Heart right ventricle (tissue), 16 donors: ENCODE measurements around the gene TM9SF3. TPM values are rescaled to one million over a fixed set of nuclear protein-coding genes. Genes with fewer than 3 reads are reported as not detected.

Experiments
- ATAC-seq, 8 donors: fragments of 200-7000 bp; cut with Tn5 transposase; one replicate each; pipeline ENCODE4 v1.9.1; 2020; ENCODE audit warnings: mild to moderate bottlenecking in 8 of 8, moderate library complexity in 8 of 8, moderate number of reproducible peaks in 1 of 8
- DNase-seq, 2 donors: peaks; one replicate each; pipeline ENCODE4 v3.0.0-alpha.2; 2020
- H3K27ac ChIP-seq, 10 donors: fragments of 200-600 bp; sonication (generic) in 2 of 10; one replicate each; pipeline versions ENCODE4 v1.5.0 to v1.8.0; 2020 to 2022; ENCODE audit warnings: mild to moderate bottlenecking in 3 of 10
- H3K27me3 ChIP-seq, 7 donors: fragments of 200-600 bp; one replicate each; pipeline ENCODE4 v1.8.0; 2021 to 2022; ENCODE audit warnings: mild to moderate bottlenecking in 2 of 7
- H3K36me3 ChIP-seq, 9 donors: fragments of 200-600 bp; sonication (generic) in 1 of 9; one replicate each; pipeline versions ENCODE4 v1.5.0 to v1.8.0; 2020 to 2022; ENCODE audit warnings: mild to moderate bottlenecking in 2 of 9
- H3K4me1 ChIP-seq, 9 donors: fragments of 200-600 bp; sonication (generic) in 1 of 9; one replicate each; pipeline versions ENCODE4 v1.5.0 to v1.8.0; 2020 to 2022; ENCODE audit warnings: mild to moderate bottlenecking in 4 of 9
- H3K4me3 ChIP-seq, 10 donors: fragments of 200-600 bp; sonication (generic) in 2 of 10; one replicate each; pipeline versions ENCODE4 v1.5.0 to v1.8.0; 2020 to 2022; ENCODE audit warnings: mild to moderate bottlenecking in 7 of 10, moderate library complexity in 2 of 10
- H3K9me3 ChIP-seq, 11 donors: fragments of 200-600 bp in 10 of 11; sonication (generic) in 2 of 11; one replicate each; pipeline versions ENCODE4 v1.5.0 to v1.8.0; 2013 to 2022; ENCODE audit warnings: mild to moderate bottlenecking in 2 of 11, control low read depth in 1 of 11, moderate library complexity in 1 of 11
- WGBS, 2 donors: extraction: QIAGEN DNeasy Blood & Tissue Kit; methylation state at CpG; one replicate each; pipeline ENCODE4 v1.1.7; 2013; ENCODE audit warnings: inconsistent platforms in 1 of 2; 5-methylcytosine and 5-hydroxymethylcytosine counted together
- intact Hi-C, 10 donors: fragments of 100-400 bp; cut with DNase I; formaldehyde crosslinking; loops; one replicate each; pipeline versions ENCODE4 v1.11.1 to v1.14.2; 2022
- polyA plus RNA-seq, 2 donors: library from polyadenylated mRNA; stranded (reverse); fragments of 200-250 nt; gene quantifications; one replicate each; pipeline ENCODE4 v1.2.3, GENCODE V29; 2013
- total RNA-seq, 10 donors: library from RNA; stranded (reverse); fragmentation: NEBNext Ultra II Directional in 3 of 10; extraction: Animal tissue kit (Norgen Biotek cat#: 25700) in 3 of 10; gene quantifications; one replicate each; pipeline versions ENCODE4 v1.2.1 to v1.2.4, GENCODE V29; 2021 to 2023
- TF ChIP-seq, protein P1 (sequence below), 9 donors: fragments of 200-600 bp; sonication (generic) in 2 of 9; IDR thresholded peaks; one replicate each; pipeline versions ENCODE4 v1.5.0 to v1.8.0; 2021 to 2022; ENCODE audit warnings: antibody characterized with exemption in 9 of 9, mild to moderate bottlenecking in 5 of 9, moderate library complexity in 1 of 9
- donor health status: Arrhythmogenic right ventricular cardiomyopathy.
- donor health status: ischemic (EF 13 %, LVEDD 7.1; RV severe dilation, severe dysfunction).
- donor health status: healthy with polysubstance abuse.
- donor health status: DM: no; HTN: yes; CAD: no.
- donor health status: DM: no; HTN: no; CAD: no.
- donor health status: ischemic (EF 25% LVEDD 6.9; RV normal size, moderate dysfunction).
- donor health status: ischemic (EF 25% LVEDD 5.7; RV mildly dilated, moderate dysfunction).
- donor health status: healthy.
- donor health status: DM: yes; HTN: yes; CAD: no.
- donor health status: Ischemic cardiomyopathy.
- donor health status: ischemic (EF 35%, LVEDD 5.7; RV mildly dilated, moderate dysfunction).
- donor health status: nonischemic (EF 11% LVEDD 7.7; RV severe dilation, severe dysfunction).
- donor health status: DM: yes; HTN: yes; CAD: no.
- donor health status: PGD.
- donor health status: ischemic (EF 29% LVEDD 5.4; RV normal size, mild dysfunction).
- donor health status: nonischemic (EF 23%, LVEDD 6.1; RV moderate dilation, normal function).

TM9SF3 gene
- total and polyA plus RNA-seq, 12 donors, result 17.5 to 83.9 (median 60.8) TPM

GRCh38 chr10:96500519-96500918 lies 86.3 kb downstream of the TM9SF3 start:
- H3K4me1 ChIP-seq, result peaks cover 0 to 8% (median 2%) of the 10 kb centered on the region in 9 donors
- ATAC-seq (peak in 1 of 8 donors; percentile 57), DNase-seq (no peak)
- 57 to 59% methylated on average over 7 of the region's 7 CpGs for WGBS, 2 donors
- H3K36me3 ChIP-seq, result no peaks in the 10 kb centered on the region
- no peaks in the 10 kb centered on the region for H3K27me3 ChIP-seq
- no peak overlapping the region for H3K4me3 ChIP-seq
- H3K27ac ChIP-seq, result no peak overlapping the region
- H3K9me3 ChIP-seq, result no peaks in the 10 kb centered on the region
- TF ChIP-seq, protein P1, sequence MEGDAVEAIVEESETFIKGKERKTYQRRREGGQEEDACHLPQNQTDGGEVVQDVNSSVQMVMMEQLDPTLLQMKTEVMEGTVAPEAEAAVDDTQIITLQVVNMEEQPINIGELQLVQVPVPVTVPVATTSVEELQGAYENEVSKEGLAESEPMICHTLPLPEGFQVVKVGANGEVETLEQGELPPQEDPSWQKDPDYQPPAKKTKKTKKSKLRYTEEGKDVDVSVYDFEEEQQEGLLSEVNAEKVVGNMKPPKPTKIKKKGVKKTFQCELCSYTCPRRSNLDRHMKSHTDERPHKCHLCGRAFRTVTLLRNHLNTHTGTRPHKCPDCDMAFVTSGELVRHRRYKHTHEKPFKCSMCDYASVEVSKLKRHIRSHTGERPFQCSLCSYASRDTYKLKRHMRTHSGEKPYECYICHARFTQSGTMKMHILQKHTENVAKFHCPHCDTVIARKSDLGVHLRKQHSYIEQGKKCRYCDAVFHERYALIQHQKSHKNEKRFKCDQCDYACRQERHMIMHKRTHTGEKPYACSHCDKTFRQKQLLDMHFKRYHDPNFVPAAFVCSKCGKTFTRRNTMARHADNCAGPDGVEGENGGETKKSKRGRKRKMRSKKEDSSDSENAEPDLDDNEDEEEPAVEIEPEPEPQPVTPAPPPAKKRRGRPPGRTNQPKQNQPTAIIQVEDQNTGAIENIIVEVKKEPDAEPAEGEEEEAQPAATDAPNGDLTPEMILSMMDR (IDR thresholded peaks at IDR 0.05), result no peak
- intact Hi-C loops, result no loop called here

DNA sequence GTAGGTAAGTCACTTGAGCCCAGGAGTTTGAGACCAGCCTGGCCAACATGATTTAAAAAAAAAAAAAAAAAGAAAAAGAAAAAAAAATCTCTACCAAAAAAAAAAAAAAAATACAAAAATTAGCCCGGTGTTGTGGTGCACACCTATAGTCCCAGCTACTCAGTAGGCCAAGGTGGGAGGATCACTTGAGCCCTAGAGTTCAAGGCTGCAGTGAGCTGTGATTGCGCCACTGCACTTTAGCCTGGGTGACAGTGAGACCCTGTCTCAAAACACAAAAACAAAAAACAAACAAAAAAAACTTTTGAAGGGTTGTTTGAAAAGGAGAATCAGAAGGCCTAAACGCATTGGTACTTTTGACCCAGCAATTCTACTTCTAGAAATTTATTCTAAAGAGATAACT lies 86.8 kb downstream of the TM9SF3 start:
- intact Hi-C loops, result no loop called here
- 93 to 98% methylated on average over 3 of the region's 3 CpGs for WGBS, 2 donors

DNA sequence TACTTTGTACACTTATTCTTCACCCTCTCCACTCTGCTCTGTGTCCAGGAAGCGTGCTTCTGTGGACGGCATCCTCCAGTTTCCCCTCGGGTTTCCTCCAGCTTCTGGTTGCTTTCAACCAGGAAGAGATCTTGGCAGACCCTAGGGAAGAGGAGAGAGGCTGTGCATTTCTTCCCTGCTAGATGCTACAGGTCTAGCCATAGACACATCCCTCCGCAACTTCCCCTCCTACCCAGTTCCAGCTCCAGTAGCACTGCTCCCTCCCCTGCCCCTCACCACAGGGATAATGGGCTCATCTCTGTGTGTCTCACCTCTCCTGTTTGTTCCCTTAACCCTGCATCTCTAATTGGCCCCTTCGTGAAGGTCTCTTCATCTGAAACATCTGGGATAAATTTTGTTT lies 89.4 kb downstream of the TM9SF3 start:
- H3K9me3 ChIP-seq, result no peaks in the 10 kb centered on the region
- intact Hi-C loops, result no loop called here
- DNase-seq (no peak), ATAC-seq (no peak)
- no peak overlapping the region for H3K27ac ChIP-seq
- H3K27me3 ChIP-seq, result no peaks in the 10 kb centered on the region
- H3K4me3 ChIP-seq, result no peak overlapping the region
- TF ChIP-seq, protein P1 (IDR thresholded peaks at IDR 0.05), result no peak
- no peaks in the 10 kb centered on the region for H3K4me1 ChIP-seq
- 46 to 56% methylated on average over 5 of the region's 5 CpGs for WGBS, 2 donors
- H3K36me3 ChIP-seq, result no peaks in the 10 kb centered on the region

More for the DNA sequence above, 86.8 kb downstream of the TM9SF3 start:
- H3K36me3 ChIP-seq, result no peaks in the 10 kb centered on the region
- DNase-seq (no peak), ATAC-seq (no peak)
- no peaks in the 10 kb centered on the region for H3K9me3 ChIP-seq
- H3K27me3 ChIP-seq, result no peaks in the 10 kb centered on the region
- H3K27ac ChIP-seq, result no peak overlapping the region
- no peak overlapping the region for H3K4me3 ChIP-seq
- H3K4me1 ChIP-seq, result peaks cover 0 to 3% (median 0%) of the 10 kb centered on the region in 9 donors
- TF ChIP-seq, protein P1 (IDR thresholded peaks at IDR 0.05), result no peak

GRCh38 chr10:96496281-96496925 lies 90.4 kb downstream of the TM9SF3 start:
- Histone ChIP-seq H3K4me1 (no peaks in the 10 kb centered on the region), H3K4me3 (no peak overlapping the region), H3K27me3 (no peaks in the 10 kb centered on the region), H3K36me3 (no peaks in the 10 kb centered on the region), H3K27ac (no peak overlapping the region), H3K9me3 (no peaks in the 10 kb centered on the region)
- WGBS, 2 donors, result 66 to 74% methylated on average over 6 of the region's 6 CpGs
- intact Hi-C loops, result no loop called here
- TF ChIP-seq, protein P1 (IDR thresholded peaks at IDR 0.05), result no peak
- ATAC-seq, result peak in 2 of 8 donors; percentile 39 to 51
- no peak for DNase-seq
